ENCODE measurements around the gene PREX1. TPM values are rescaled to one million over a fixed set of nuclear protein-coding genes. Genes with fewer than 3 reads are reported as not detected.

The PREX1 gene
- total and polyA plus RNA-seq, 2 experiments from 2014 or later = 4.5 to 12.5 TPM

DNA sequence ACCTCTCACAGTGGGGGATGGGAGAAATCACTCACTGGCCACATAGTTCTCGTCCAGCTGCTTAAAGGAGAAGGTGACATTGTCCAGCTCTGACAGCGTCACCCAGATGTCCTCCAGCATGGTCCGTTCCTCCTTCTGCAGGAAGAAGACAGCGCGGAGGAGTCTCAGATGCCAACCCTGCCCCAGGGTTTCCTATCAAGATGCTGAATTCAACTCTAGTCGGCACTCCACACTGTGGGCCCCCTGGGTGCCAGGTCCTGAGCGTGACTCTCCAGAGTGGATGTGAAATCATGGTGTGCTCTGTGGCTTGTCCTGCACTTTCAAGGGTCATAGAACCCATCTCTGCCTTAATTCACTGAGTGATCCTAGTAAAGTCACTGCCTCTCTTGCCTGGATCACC, 193.2 kb downstream of the PREX1 start:
- Histone ChIP-seq H3K4me3 (no peak overlapping the region), H3K4me1 (ENCODE audit: low read depth) (no peaks in the 10 kb centered on the region), H3K36me3 (no peaks in the 10 kb centered on the region), H3K27me3 (no peaks in the 10 kb centered on the region), H3K9me3 (ENCODE audit: low read depth) (no peaks in the 10 kb centered on the region), H3K27ac (no peak overlapping the region)
- TF ChIP-seq, protein P1, sequence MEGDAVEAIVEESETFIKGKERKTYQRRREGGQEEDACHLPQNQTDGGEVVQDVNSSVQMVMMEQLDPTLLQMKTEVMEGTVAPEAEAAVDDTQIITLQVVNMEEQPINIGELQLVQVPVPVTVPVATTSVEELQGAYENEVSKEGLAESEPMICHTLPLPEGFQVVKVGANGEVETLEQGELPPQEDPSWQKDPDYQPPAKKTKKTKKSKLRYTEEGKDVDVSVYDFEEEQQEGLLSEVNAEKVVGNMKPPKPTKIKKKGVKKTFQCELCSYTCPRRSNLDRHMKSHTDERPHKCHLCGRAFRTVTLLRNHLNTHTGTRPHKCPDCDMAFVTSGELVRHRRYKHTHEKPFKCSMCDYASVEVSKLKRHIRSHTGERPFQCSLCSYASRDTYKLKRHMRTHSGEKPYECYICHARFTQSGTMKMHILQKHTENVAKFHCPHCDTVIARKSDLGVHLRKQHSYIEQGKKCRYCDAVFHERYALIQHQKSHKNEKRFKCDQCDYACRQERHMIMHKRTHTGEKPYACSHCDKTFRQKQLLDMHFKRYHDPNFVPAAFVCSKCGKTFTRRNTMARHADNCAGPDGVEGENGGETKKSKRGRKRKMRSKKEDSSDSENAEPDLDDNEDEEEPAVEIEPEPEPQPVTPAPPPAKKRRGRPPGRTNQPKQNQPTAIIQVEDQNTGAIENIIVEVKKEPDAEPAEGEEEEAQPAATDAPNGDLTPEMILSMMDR (IDR thresholded peaks at IDR 0.05; ENCODE audit: low read depth, low read length) = no peak
- DNase-seq (ENCODE audit: low read depth in 1 of 2, low spot score in 1 of 2) = no peak

DNA sequence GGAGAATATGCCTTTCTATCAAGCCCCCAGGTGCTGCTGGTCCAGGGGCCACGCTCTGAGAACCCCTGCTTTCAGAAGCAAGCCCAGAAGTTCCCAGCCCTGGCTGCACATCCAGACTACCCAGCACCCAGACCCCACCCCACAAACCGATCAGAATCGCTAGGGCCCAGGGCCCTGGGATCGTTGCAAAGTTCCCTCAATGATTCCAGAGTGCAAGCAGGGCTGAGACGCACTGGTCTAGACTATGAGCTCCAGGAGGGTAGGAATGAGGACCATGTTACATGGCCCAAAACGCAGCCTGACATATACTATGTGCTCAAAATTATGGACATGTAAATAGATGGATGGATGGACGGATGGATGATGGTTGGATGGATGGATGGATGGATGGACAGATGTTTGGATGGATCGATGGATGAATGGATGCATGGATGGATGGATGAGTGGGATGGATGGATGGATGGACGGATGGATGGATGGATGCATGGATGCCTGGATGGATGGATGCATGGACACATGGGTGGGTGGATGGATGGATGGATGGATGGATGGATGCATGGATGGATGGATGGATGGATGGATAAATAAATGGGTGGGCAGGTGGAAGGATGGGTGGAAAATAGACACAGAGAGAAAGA, 194.1 kb downstream of the PREX1 start:
- Histone ChIP-seq H3K4me3 (no peak overlapping the region), H3K36me3 (no peaks in the 10 kb centered on the region), H3K27ac (no peak overlapping the region), H3K9me3 (ENCODE audit: low read depth) (no peaks in the 10 kb centered on the region), H3K27me3 (no peaks in the 10 kb centered on the region), H3K4me1 (ENCODE audit: low read depth) (no peaks in the 10 kb centered on the region)
- TF ChIP-seq, protein P1 (IDR thresholded peaks at IDR 0.05; ENCODE audit: low read depth, low read length) = no peak
- DNase-seq (ENCODE audit: low read depth in 1 of 2, low spot score in 1 of 2) = no peak

DNA sequence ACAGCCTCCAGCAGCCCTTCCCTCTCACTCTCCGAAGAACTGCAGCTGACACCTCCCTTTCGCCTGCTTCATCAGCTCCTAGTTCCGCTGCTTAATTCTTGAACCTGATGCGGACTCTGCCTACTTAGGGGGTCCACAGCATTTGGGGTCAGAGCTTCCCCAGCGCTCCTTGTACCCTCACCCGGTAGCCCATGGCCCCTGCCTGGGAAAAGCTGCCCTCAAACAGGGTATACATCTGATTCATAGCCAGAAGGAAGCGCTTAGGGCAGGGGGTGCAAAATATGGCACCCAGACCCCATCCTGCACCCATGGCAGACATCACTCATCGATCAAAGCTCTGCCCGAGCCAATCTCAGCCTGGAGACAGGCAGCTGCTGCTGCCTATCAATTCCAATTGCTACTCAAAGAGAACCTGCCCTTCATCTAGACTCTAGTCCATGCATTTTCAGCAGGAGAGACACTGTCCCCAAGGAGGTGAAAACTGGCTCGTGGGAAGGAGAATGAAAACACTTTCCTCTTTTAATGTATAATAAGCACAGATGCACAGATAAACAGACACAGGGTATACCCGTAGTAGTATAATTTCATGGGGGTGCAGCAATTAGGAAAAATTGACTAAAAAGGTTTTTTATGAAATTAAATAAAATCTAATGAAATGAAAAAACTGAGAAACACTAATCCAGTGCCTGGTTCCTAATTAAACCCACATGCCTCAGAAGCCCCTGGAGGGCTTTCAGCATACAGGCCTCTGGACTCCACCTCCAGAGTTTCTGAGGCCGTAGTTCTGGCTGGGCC, 194.8 kb downstream of the PREX1 start:
- Histone ChIP-seq H3K36me3 (no peaks in the 10 kb centered on the region), H3K4me1 (ENCODE audit: low read depth) (no peaks in the 10 kb centered on the region), H3K9me3 (ENCODE audit: low read depth) (no peaks in the 10 kb centered on the region), H3K27me3 (no peaks in the 10 kb centered on the region), H3K4me3 (no peak overlapping the region), H3K27ac (no peak overlapping the region)
- no peak for DNase-seq (ENCODE audit: low read depth in 1 of 2, low spot score in 1 of 2)
- TF ChIP-seq, protein P1 (IDR thresholded peaks at IDR 0.05; ENCODE audit: low read depth, low read length) = no peak

DNA sequence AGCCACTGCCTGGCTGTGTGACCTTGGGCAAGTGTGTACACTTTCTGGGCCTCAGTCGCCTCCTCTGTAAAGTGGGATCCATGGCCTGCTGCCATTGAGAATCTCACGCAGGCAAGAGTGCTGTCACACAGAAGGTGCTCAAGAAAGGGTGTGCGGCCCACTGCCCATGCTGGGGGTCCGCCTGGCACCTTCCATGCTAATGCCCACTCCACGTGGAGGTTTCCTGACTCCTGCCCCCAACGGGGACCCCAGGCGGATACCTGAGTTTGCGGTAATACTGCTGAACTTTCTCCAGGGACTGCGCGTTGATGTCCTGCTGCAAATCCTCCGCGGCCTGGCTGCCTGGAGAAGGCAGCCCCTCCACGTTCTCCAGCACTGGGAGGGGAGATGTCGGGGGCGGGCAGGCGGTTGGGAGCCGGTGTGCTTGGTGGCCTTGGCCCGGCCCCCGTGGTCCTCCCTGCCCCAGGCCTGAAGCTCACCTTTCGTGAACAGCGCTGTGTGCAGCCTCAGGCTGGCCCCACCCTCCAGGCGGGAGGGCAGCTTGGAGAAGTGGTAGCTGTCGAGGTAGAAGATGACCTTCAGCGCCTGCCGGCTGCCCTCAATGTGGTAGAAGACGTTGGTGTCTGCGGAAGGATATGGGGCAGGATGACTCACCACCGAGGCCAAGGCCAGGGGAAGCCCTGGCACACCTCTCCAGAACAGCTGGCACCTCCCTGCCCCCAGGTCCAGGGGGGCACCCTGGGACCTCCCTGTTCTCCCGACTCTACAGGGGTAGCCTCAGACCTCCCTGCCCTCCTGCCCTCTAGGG, 195.6 kb downstream of the PREX1 start:
- H3K27me3 ChIP-seq = no peaks in the 10 kb centered on the region

More for the DNA sequence above, 195.6 kb downstream of the PREX1 start:
- no peak for DNase-seq (ENCODE audit: low read depth in 1 of 2, low spot score in 1 of 2)
- Histone ChIP-seq H3K9me3 (ENCODE audit: low read depth) (no peaks in the 10 kb centered on the region), H3K27ac (no peak overlapping the region), H3K4me1 (ENCODE audit: low read depth) (no peaks in the 10 kb centered on the region), H3K36me3 (no peaks in the 10 kb centered on the region), H3K4me3 (no peak overlapping the region)
- TF ChIP-seq, protein P1 (IDR thresholded peaks at IDR 0.05; ENCODE audit: low read depth, low read length) = no peak

Measured in cardiac muscle cell (in vitro differentiated cells and primary cell).